Testis (tissue), 3 donors: ENCODE results near the gene GSG1L. TPM values are rescaled to one million over a fixed set of nuclear protein-coding genes. Genes with fewer than 3 reads are reported as not detected.

Source experiments
- DNase-seq: peaks from one replicate; pipeline ENCODE4 v3.0.0-alpha.2; 2019
- H3K27ac ChIP-seq, 2 donors: fragments of 200-600 bp; sonication (generic); one replicate each; pipeline ENCODE4 v1.5.1; 2019
- H3K27me3 ChIP-seq: fragments of 200-600 bp; sonication (generic); one replicate; pipeline ENCODE4 v1.5.1; 2019
- H3K36me3 ChIP-seq: fragments of 200-600 bp; sonication (generic); one replicate; pipeline ENCODE4 v1.5.1; 2017; ENCODE audit warnings: low read depth; ENCODE audit errors: missing control alignments
- H3K4me1 ChIP-seq: fragments of 200-600 bp; sonication (generic); one replicate; pipeline ENCODE4 v1.5.1; 2019
- H3K4me3 ChIP-seq, 2 donors: fragments of 200-600 bp; sonication (generic); one replicate each; pipeline ENCODE4 v1.5.1; 2017 to 2019
- H3K9me3 ChIP-seq: fragments of 200-600 bp; sonication (generic); one replicate; pipeline ENCODE4 v1.5.1; 2017
- CTCF ChIP-seq, 3 experiments: fragments of 450-650 bp in 2 of 3; fragments of 200-600 bp in 1 of 3; sonication (generic) in 1 of 3; IDR thresholded peaks; one replicate each; pipeline ENCODE4 v1.5.1; 2016 to 2019; ENCODE audit warnings: antibody characterized with exemption in 3 of 3, mild to moderate bottlenecking in 2 of 3, moderate library complexity in 1 of 3
- POLR2A ChIP-seq: fragments of 450-650 bp; IDR thresholded peaks from one replicate; pipeline ENCODE4 v1.6.1; 2017; ENCODE audit warnings: antibody characterized with exemption, mild to moderate bottlenecking, moderate library complexity
- WGBS, 2 donors: methylation state at CpG; one replicate each; pipeline ENCODE4 v1.1.5; 2018; 5-methylcytosine and 5-hydroxymethylcytosine counted together
- intact Hi-C: fragments of 100-400 bp; cut with DNase I; formaldehyde crosslinking; loops from one replicate; pipeline ENCODE4 v1.15.1; 2023; ENCODE audit warnings: low total_unique reads
- polyA plus RNA-seq: library from polyadenylated mRNA; stranded (reverse); fragments of 350-450 nt; fragmentation: Illumina TruSeq; extraction: RNeasy Lipid Tissue Mini Kit (QIAGEN cat#74804); gene quantifications from one replicate; pipeline ENCODE4 v1.2.3, GENCODE V29; 2014; ENCODE audit warnings: low read depth, low replicate concordance; ENCODE audit not compliant: insufficient read depth
- total RNA-seq, 2 donors: library from RNA; depleted of rRNA; stranded (reverse); fragments of >200 nt; gene quantifications; one replicate each; pipeline ENCODE4 v1.2.3, GENCODE V29; 2016

GSG1L gene
- total and polyA plus RNA-seq, 3 donors from 2014 or later, result 1.1 to 2.8 (median 1.9) TPM

GRCh38 chr16:27838536-27839175, 224.9 kb downstream of the GSG1L start:
- Histone ChIP-seq H3K36me3 (no peaks in the 10 kb centered on the region), H3K4me3 (no peak overlapping the region), H3K4me1 (no peaks in the 10 kb centered on the region), H3K27me3 (no peaks in the 10 kb centered on the region), H3K9me3 (no peaks in the 10 kb centered on the region), H3K27ac (no peak overlapping the region)
- WGBS, 2 donors, result 73 to 87% methylated on average over 2 to 3 of the region's 3 CpGs
- TF ChIP-seq POLR2A (no peak), CTCF (IDR thresholded peaks at IDR 0.05) (no peak)
- DNase-seq, result no peak
- intact Hi-C loops, result no loop called here

- Histone ChIP-seq H3K4me3 (no peak overlapping the region), H3K27me3 (no peaks in the 10 kb centered on the region), H3K4me1 (no peaks in the 10 kb centered on the region), H3K27ac (no peak overlapping the region), H3K36me3 (no peaks in the 10 kb centered on the region), H3K9me3 (no peaks in the 10 kb centered on the region)
- no peak for DNase-seq
- TF ChIP-seq CTCF (IDR thresholded peaks at IDR 0.05) (no peak), POLR2A (no peak)
- intact Hi-C loops, result no loop called here
- 79 to 97% methylated on average over 2 of the region's 2 CpGs for WGBS, 2 donors
Observed at GRCh38 chr16:27829975-27830374, 233.5 kb downstream of the GSG1L start.

GRCh38 chr16:27828671-27829070, 234.8 kb downstream of the GSG1L start:
- H3K9me3 ChIP-seq, result no peaks in the 10 kb centered on the region
- H3K4me3 ChIP-seq, result no peak overlapping the region
- intact Hi-C loops, result no loop called here
- H3K4me1 ChIP-seq, result no peaks in the 10 kb centered on the region
- DNase-seq, result no peak
- no peak overlapping the region for H3K27ac ChIP-seq
- no peaks in the 10 kb centered on the region for H3K36me3 ChIP-seq
- 90 to 98% methylated on average over 12 of the region's 12 CpGs for WGBS, 2 donors
- H3K27me3 ChIP-seq, result no peaks in the 10 kb centered on the region
- TF ChIP-seq CTCF (IDR thresholded peaks at IDR 0.05), result no peak
- no peak for TF ChIP-seq POLR2A

- Histone ChIP-seq H3K4me1 (no peaks in the 10 kb centered on the region), H3K27ac (no peak overlapping the region), H3K4me3 (no peak overlapping the region), H3K36me3 (no peaks in the 10 kb centered on the region), H3K9me3 (no peaks in the 10 kb centered on the region), H3K27me3 (no peaks in the 10 kb centered on the region)
- intact Hi-C loops, result no loop called here
- TF ChIP-seq CTCF (IDR thresholded peaks at IDR 0.05) (no peak), POLR2A (no peak)
- no peak for DNase-seq
- 78 to 93% methylated on average over 3 of the region's 3 CpGs for WGBS, 2 donors
Observed at GRCh38 chr16:27827765-27828164, 235.7 kb downstream of the GSG1L start.

GRCh38 chr16:27826893-27827289, 236.6 kb downstream of the GSG1L start:
- TF ChIP-seq POLR2A (no peak), CTCF (IDR thresholded peaks at IDR 0.05) (no peak)
- WGBS, 2 donors, result 78 to 91% methylated on average over 2 of the region's 2 CpGs
- no peaks in the 10 kb centered on the region for H3K9me3 ChIP-seq

More at GRCh38 chr16:27826893-27827289, 236.6 kb downstream of the GSG1L start:
- intact Hi-C loops, result no loop called here
- H3K36me3 ChIP-seq, result no peaks in the 10 kb centered on the region
- H3K4me1 ChIP-seq, result no peaks in the 10 kb centered on the region
- H3K27ac ChIP-seq, result no peak overlapping the region
- DNase-seq, result no peak
- no peaks in the 10 kb centered on the region for H3K27me3 ChIP-seq
- H3K4me3 ChIP-seq, result no peak overlapping the region
